Activated CD4-positive, alpha-beta T cell treated with anti-CD3 and anti-CD28 coated beads for 4 hours (primary cell): Measurements from ENCODE around the gene RASGRP3.

Experiments
- DNase-seq, 2 donors: peaks; one replicate each; pipeline ENCODE4 v3.0.0-alpha.2; 2020

The RASGRP3 gene

GRCh38 chr2:33588232-33588631, 111.8 kb downstream of the RASGRP3 start:
- DNase-seq, result no peak

GRCh38 chr2:33589444-33589843, 113.0 kb downstream of the RASGRP3 start:
- no peak for DNase-seq

DNA sequence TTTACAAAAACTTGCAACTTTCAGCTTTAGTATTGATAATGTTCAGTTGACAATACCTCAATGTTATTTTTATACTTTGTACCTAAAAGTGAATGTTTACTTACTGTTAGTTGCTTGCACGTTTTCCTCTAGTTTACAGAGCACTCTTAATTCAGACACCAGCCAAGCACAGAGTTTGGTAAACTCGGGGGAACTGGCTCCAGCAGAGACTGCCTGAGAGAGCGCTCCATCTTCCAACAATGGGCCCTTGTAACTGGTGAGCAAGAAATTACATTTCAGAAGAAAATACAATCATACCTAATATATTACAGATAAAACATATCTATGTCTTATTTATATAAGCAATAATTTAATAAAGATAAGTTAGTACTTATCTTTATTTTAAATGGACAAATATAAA, 118.9 kb downstream of the RASGRP3 start:
- DNase-seq, result no peak

GRCh38 chr2:33597026-33597425, 120.6 kb downstream of the RASGRP3 start:
- DNase-seq, result no peak

DNA sequence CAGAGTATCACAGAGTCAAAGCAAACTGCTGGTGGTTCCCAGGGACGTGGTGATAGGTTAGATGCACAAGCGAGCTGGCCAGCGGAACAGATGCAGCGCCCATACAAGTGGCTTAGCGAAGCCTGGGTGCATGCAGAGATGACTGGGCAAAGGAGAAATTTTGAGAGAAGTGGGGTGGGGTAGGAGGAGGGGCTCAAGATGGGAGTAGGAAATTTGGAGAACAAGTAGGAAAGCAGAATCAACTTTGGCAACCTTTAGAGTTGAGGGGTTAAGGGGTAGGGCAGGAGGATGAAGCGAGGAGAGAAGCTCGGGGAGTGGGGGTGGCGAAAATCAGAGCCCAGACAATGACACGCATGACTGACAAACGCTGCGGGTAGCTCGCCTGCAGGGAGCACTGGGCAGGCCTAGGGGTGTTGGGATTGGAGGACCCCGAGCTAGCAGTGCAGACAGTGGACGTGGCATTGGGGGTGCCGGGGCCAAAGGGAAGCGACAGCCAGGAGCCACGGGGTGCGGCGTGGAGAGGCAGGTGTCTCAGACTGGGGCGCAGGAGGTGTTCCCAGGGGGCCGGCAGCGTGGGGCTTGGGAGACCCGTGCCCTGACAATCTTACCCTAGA, 122.2 kb downstream of the RASGRP3 start:
- DNase-seq, result peak; percentile 19 to 35

DNA sequence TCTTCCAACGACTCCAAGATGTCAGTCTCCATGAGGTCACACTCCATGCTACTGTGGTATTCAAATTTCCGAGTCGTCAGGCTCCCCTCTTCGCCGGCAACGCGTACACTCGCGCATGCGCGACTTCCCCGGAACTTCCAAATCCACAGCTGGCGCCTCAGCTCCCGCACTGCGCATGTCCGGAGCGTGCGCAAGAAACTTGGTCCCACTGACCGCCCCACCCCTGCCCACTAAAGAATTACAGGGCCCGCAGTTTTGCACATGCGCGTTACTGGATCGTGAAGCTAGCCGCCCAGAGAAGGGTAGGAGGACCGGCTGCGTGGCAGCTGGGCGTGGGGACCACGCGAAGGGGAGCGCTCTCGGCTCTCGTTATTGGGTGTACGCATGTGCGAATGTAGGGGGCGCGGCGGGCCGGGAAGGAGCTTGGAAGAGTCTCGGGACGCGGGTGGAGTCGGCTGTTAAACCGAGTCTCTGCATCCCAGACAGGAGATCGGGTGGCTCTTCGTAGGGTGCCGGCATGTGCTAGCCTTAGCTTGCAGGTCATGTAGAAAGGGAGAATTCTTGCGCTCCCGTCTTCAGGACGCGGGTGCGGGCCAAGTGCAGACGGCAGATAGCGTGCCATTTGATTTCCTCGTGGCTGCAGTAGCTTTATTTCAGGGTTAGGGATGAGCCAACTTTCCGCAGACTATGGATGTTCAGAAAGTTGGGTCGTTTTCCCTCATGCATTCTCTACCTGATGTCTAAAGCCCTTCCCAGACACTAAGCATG, 122.9 kb downstream of the RASGRP3 start, which contains the start of gene FAM98A:
Gene FAM98A, minus strand, starts transcription at position 125 of the 768 bp plus-strand sequence. Its CDS starts 78 bp downstream, at position 47.
- DNase-seq, result peak; percentile 99 to 100

- no peak for DNase-seq
These were observed 123.4 kb downstream of the RASGRP3 start for GRCh38 chr2:33599943-33600192.

GRCh38 chr2:33602201-33602830, 125.9 kb downstream of the RASGRP3 start:
- DNase-seq, result no peak

DNA sequence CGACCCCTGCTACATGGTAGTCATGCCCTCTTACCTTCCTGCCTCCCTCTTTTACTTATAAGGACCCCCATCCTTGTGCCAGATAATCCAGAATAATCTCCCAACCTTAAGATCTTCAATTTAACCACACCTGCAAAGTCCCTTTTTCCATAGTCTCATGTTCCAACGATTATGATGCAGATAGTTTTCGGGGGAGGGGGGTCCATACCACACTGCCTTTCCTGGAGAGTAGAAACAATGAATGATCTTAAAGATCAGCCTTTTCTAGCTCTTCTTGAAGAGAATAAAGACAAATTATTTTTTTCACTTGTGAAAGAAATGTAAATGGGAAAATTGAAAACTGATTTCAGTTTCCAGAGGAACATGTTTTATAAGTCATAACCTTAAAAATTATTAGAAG, 127.0 kb downstream of the RASGRP3 start:
- DNase-seq, result no peak

DNA sequence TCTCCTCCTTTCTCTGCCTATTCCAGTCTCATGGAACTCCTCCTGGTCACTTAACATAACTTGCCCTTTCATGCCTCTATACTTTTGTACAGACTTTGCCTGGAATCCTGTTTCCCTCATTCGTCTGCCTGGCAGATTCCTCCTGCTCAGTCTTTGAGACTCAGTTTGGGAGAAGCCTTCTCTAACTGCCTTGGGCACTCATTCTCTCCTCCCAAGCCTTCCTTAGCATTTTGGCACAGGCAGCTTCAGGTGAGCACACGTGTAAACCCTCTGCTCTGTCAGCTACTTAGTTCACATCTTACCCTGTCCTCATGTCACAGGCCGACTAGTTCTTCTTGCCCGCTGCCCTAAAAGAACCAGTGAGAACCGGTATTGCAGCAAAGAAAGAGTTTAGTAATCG, 128.6 kb downstream of the RASGRP3 start:
- no peak for DNase-seq

DNA sequence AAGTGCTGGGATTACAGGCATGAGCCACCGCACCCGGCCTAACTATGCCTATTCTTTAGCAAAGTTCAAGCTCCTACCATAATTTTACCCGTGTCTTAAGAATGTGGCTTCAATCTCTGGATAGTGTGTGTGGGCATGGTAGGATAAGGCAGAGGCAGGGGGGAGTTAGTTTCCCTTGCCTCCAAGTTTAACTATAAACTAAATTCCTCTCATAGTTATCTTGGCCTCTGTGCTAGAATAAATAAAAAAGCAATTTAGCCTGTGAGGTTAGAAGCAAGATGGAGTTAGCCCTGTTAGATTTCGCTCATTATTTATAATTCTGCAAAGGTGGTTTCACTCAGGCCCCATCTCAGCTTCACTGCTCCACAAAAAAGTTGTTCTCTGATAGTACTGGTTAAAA, 129.7 kb downstream of the RASGRP3 start:
- DNase-seq, result no peak

DNA sequence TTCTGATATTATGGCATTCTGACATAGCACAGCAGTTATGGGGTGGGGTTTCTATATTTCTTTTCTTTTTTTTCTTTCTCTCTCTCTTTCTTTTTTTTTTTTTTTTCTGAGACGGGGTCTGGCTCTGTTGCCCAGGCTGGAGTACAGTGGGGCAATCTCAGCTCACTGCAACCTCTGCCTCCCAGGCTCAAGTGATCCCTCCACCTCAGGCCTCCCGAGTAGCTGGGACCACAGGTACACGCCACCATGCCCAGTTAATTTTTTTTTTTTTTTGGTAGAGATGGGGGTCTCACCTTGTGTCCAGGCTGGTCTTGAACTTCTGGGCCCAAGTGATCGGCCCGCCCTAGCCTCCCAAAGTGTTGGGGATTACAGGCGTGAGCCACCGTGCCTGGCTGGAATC, 130.2 kb downstream of the RASGRP3 start:
- DNase-seq, result no peak

DNA sequence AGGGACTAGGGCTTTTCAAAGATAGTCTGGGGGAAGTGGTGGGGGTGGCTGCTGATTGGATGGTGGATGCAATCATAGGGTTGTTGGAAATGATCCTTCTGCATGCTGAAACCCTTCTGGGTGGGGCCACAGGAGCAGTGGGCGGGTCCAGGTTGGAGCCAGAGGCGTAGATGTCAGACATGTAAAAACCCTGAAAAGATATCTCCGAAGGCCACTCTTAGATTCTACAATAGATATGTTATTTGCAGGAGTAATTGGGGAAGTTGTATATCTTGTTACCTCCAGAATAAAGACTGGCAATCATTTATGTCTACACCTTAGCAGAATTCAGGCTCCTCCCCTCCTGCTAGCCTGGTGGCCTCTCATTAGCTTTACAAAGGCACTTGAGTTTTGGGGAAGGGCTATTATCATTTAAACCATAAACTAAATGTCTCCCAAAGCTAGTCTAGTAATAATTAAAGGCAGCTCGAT, 130.8 kb downstream of the RASGRP3 start:
- no peak for DNase-seq

DNA sequence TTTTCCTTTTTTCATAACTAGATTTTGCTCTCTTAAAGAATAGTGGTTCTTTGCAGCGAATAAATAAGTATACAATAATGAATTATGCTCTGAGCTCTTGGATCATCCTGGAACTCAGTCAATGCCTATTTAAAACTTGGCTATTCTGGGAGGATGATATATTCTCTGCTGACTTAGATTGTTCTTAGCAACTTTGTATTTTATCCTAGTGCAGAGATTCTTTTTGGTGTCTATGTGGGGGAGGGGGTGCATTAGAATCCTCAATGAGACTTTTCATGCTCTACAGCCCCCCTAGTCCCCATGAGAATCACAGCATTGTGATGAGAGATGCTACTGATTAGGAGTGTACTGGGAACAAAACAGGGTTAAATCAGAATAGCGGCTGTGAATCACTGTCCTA, 131.5 kb downstream of the RASGRP3 start:
- DNase-seq, result no peak

DNA sequence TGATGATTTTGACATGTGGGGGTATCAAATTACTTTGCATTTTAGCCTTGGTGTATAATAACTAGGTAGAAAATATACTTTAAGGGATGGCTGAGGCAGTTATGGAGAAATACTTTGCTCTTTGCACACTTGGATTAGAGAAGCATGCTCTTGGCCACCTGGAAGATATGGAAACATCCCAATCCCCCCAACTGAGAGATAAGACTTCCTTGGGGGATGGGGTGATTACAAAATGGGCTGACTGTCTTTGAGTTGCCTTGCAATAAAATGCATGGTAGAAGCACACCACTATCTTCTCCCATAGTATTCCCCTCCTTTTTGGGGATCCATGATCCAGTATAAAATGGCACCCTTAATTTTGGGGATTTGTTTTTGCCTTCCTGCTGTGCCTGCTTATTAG, 137.7 kb downstream of the RASGRP3 start:
- no peak for DNase-seq
